GM21390 (cell line): ENCODE measurements around the gene GPX6.
"Not testable (repeated sequence)": the region's sequence is repeated elsewhere in the genome, so short reads cannot be mapped to it uniquely, and the experiment has no call there.

Source experiments
- ATAC-seq: cut with Tn5 transposase; IDR thresholded peaks from one replicate; pipeline ENCODE4 v1.9.1; 2021; ENCODE audit not compliant: unreplicated experiment

The GPX6 gene

GRCh38 chr6:28486533-28486932 lies 29.1 kb downstream of the GPX6 start:
- ATAC-seq: no peak

- no peak for ATAC-seq
Observed at GRCh38 chr6:28485482-28485881, 30.1 kb downstream of the GPX6 start.

- ATAC-seq: no peak
Observed at GRCh38 chr6:28480253-28480932, 35.2 kb downstream of the GPX6 start.

- ATAC-seq: no peak
Observed at GRCh38 chr6:28478518-28478917, 37.1 kb downstream of the GPX6 start.

- peak; percentile 61 for ATAC-seq
Observed at GRCh38 chr6:28474441-28475219, 41.0 kb downstream of the GPX6 start.

GRCh38 chr6:28469153-28469745 lies 46.3 kb downstream of the GPX6 start:
- ATAC-seq: not testable (repeated sequence)

GRCh38 chr6:28468056-28468455 lies 47.5 kb downstream of the GPX6 start:
- no peak for ATAC-seq

GRCh38 chr6:28462401-28462800 lies 53.2 kb downstream of the GPX6 start:
- no peak for ATAC-seq

GRCh38 chr6:28458568-28458967 lies 57.0 kb downstream of the GPX6 start:
- no peak for ATAC-seq
